Gastrocnemius medialis (tissue), 4 donors: Measurements from ENCODE around the gene BSN. TPM values are rescaled to one million over a fixed set of nuclear protein-coding genes. Genes with fewer than 3 reads are reported as not detected.

Source experiments
- ATAC-seq, 2 donors: fragments of 150-250 bp; one replicate each; pipeline ENCODE4 v1.9.1; 2016
- DNase-seq, 2 donors: peaks; one replicate each; pipeline ENCODE4 v3.0.0-alpha.2; 2019
- H3K27ac ChIP-seq, 4 donors: fragments of 200-600 bp; sonication (generic); 1 replicate in 1 of 4; 2 replicates in 3 of 4; pipeline ENCODE4 v1.5.1; 2016 to 2018; ENCODE audit warnings: mild to moderate bottlenecking in 2 of 4, moderate library complexity in 1 of 4
- H3K27me3 ChIP-seq, 3 donors: fragments of 200-600 bp; sonication (generic) in 2 of 3; 1 replicate in 1 of 3; 2 replicates in 2 of 3; pipeline versions ENCODE4 v1.5.1 to v1.6.0; 2016 to 2019; ENCODE audit warnings: mild to moderate bottlenecking in 1 of 3, moderate library complexity in 1 of 3
- H3K36me3 ChIP-seq, 2 donors: fragments of 200-600 bp; sonication (generic) in 1 of 2; one replicate each; pipeline ENCODE4 v1.5.1; 2017 to 2018
- H3K4me1 ChIP-seq, 2 donors: fragments of 200-600 bp; sonication (generic) in 1 of 2; one replicate each; pipeline ENCODE4 v1.5.1; 2016 to 2017; ENCODE audit warnings: mild to moderate bottlenecking in 2 of 2
- H3K4me3 ChIP-seq, 4 donors: fragments of 200-600 bp; sonication (generic) in 3 of 4; 1 replicate in 1 of 4; 2 replicates in 3 of 4; pipeline ENCODE4 v1.5.1; 2016 to 2019; ENCODE audit warnings: mild to moderate bottlenecking in 2 of 4
- H3K9me3 ChIP-seq, 3 donors: fragments of 200-600 bp; sonication (generic) in 2 of 3; 1 replicate in 1 of 3; 2 replicates in 2 of 3; pipeline ENCODE4 v1.5.1; 2016 to 2019
- CTCF ChIP-seq, 5 experiments: fragments of 450-650 bp in 3 of 5; fragments of 200-600 bp in 2 of 5; sonication (generic) in 2 of 5; IDR thresholded peaks in 4 of 5; conservative IDR thresholded peaks in 1 of 5; 1 replicate in 4 of 5; 2 replicates in 1 of 5; pipeline ENCODE4 v1.5.1; 2016 to 2019; ENCODE audit warnings: antibody characterized with exemption in 5 of 5, mild to moderate bottlenecking in 3 of 5, moderate library complexity in 3 of 5
- POLR2A ChIP-seq, 2 donors: fragments of 450-650 bp; IDR thresholded peaks; one replicate each; pipeline ENCODE4 v1.6.1; 2017; ENCODE audit warnings: antibody characterized with exemption in 2 of 2, mild to moderate bottlenecking in 2 of 2, moderate library complexity in 2 of 2
- in situ Hi-C, 4 donors: fragments of 200-750 bp; cut with MboI; loops; one replicate each; pipeline versions ENCODE4 v1.15.0 to v1.8.0; 2017; ENCODE audit warnings: low sequenced_read_pairs in 4 of 4
- intact Hi-C: fragments of 100-400 bp; cut with DNase I; formaldehyde crosslinking; loops from one replicate; pipeline ENCODE4 v1.15.1; 2023; ENCODE audit warnings: low total_unique reads
- total RNA-seq, 4 donors: library from RNA; depleted of rRNA; stranded (reverse); fragments of >200 nt; gene quantifications; one replicate each; pipeline versions ENCODE4 v1.1.0 to v1.2.3, GENCODE V29; 2016

BSN gene
- total RNA-seq, 4 donors from 2014 or later = 0.10 to 0.24 (median 0.21) TPM

- DNase-seq = no peak
- H3K36me3 ChIP-seq = peaks cover 0 to 29% of the 10 kb centered on the region in 2 donors
- intact Hi-C loops (no loop called here), in situ Hi-C loops (no loop called here)
- peaks cover 16 to 42% of the 10 kb centered on the region in 2 donors for H3K4me1 ChIP-seq
- ATAC-seq = no peak
- no peaks in the 10 kb centered on the region for H3K27me3 ChIP-seq
- no peaks in the 10 kb centered on the region for H3K9me3 ChIP-seq
- TF ChIP-seq CTCF (IDR thresholded peaks at IDR 0.05 in 4 of 5, conservative IDR thresholded peaks at IDR 0.05 in 1 of 5) (no peak), POLR2A (IDR thresholded peaks at IDR 0.05) (no peak)
- no peak overlapping the region for H3K4me3 ChIP-seq
- H3K27ac ChIP-seq = no peak overlapping the region
Observed at GRCh38 chr3:49716691-49717210, 162.5 kb downstream of the BSN start.

- ATAC-seq = no peak
- peaks cover 0 to 32% of the 10 kb centered on the region in 2 donors for H3K36me3 ChIP-seq
- H3K9me3 ChIP-seq = no peaks in the 10 kb centered on the region
Observed at GRCh38 chr3:49717211-49717958, 163.1 kb downstream of the BSN start.

GRCh38 chr3:49717959-49718857, 163.9 kb downstream of the BSN start:
- DNase-seq (peak in 1 of 2 donors; percentile 35), ATAC-seq (no peak)
- Histone ChIP-seq H3K27ac (no peak overlapping the region), H3K36me3 (peaks cover 0 to 31% of the 10 kb centered on the region in 2 donors), H3K4me3 (peak overlapping the region in 2 of 4 donors; percentile 64 to 65), H3K27me3 (no peaks in the 10 kb centered on the region), H3K9me3 (no peaks in the 10 kb centered on the region), H3K4me1 (peaks cover 23 to 45% of the 10 kb centered on the region in 2 donors)
- intact Hi-C loops = no loop called here
- TF ChIP-seq CTCF (IDR thresholded peaks at IDR 0.05 in 4 of 5, conservative IDR thresholded peaks at IDR 0.05 in 1 of 5) = no peak
- in situ Hi-C loops = no loop called here

More at GRCh38 chr3:49717211-49717958, 163.1 kb downstream of the BSN start:
- H3K27me3 ChIP-seq = no peaks in the 10 kb centered on the region
- H3K4me1 ChIP-seq = peaks cover 16 to 42% of the 10 kb centered on the region in 2 donors
- no peak overlapping the region for H3K27ac ChIP-seq
- in situ Hi-C loops = no loop called here
- intact Hi-C loops = no loop called here
- TF ChIP-seq POLR2A (IDR thresholded peaks at IDR 0.05) = no peak
- no peak for TF ChIP-seq CTCF (IDR thresholded peaks at IDR 0.05 in 4 of 5, conservative IDR thresholded peaks at IDR 0.05 in 1 of 5)
- DNase-seq = peak in 1 of 2 donors; percentile 13
- no peak overlapping the region for H3K4me3 ChIP-seq

- no peak for DNase-seq
Observed at GRCh38 chr3:49718858-49719213, 164.6 kb downstream of the BSN start.

More at GRCh38 chr3:49718858-49719213, 164.6 kb downstream of the BSN start:
- no peaks in the 10 kb centered on the region for H3K27me3 ChIP-seq
- H3K9me3 ChIP-seq = no peaks in the 10 kb centered on the region
- ATAC-seq = no peak
- peaks cover 23 to 46% of the 10 kb centered on the region in 2 donors for H3K4me1 ChIP-seq
- peak overlapping the region; percentile 42 to 65 (median 63) for H3K4me3 ChIP-seq
- peak overlapping the region in 3 of 4 donors; percentile 68 to 82 (median 74) for H3K27ac ChIP-seq
- in situ Hi-C loops (no loop called here), intact Hi-C loops (no loop called here)
- TF ChIP-seq CTCF (IDR thresholded peaks at IDR 0.05 in 4 of 5, conservative IDR thresholded peaks at IDR 0.05 in 1 of 5) (no peak), POLR2A (IDR thresholded peaks at IDR 0.05) (no peak)
- peaks cover 0 to 31% of the 10 kb centered on the region in 2 donors for H3K36me3 ChIP-seq
